ENCODE measurements around the gene PPARGC1A.

DNA sequence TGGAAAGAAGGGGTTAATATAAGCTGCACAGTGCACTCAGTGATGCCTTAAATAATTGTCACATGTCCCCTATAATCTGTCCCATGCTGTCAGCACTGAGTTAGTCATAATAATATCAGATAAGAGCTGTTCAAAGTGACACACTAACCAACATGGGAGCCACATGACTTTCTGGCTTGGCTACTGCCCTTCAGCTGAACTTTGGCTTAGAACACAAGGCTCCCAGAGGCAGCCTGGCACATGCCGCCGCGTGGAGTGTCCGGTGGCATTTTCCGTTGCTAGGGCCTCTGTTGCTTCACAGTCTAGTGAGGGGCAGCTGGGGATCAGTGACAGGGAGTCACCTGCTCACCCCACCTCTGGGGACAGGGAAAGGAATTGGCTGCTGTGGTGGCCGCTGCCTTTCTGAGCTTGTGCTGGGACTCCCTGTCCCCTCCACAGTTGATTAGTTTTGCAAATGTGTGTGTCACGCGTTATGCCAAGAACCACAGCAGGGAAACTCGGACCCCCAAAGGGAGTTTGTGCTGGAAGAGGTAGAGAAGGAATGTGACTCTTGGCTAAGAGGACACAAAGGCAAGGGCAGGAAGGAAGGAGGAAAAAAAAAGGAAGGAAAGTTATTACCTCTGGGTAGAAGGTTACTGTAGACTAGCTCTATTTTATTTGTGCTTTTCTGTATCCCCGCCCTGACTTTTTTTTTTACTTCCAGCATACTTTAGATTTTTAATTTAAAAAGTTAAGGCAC, 41.1 kb upstream of the PPARGC1A start:
- TF ChIP-seq CTCF (IDR thresholded peaks at IDR 0.05; ENCODE audit: low read depth, low read length, missing input control) = no peak
- TF ChIP-seq GABPA (IDR thresholded peaks at IDR 0.05 in 1 of 2, conservative IDR thresholded peaks at IDR 0.05 in 1 of 2) = peak in 1 of 2 donors; percentile 30
- TF ChIP-seq, protein P1, sequence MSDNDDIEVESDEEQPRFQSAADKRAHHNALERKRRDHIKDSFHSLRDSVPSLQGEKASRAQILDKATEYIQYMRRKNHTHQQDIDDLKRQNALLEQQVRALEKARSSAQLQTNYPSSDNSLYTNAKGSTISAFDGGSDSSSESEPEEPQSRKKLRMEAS (IDR thresholded peaks at IDR 0.05) = peak; percentile 99
- TF ChIP-seq JUND (IDR thresholded peaks at IDR 0.05) = peak; percentile 67 to 97
- TF ChIP-seq TAF1 (conservative IDR thresholded peaks at IDR 0.05) = no peak
- peak; percentile 67 to 68 for TF ChIP-seq RAD21 (IDR thresholded peaks at IDR 0.05)
- peak; percentile 87 for TF ChIP-seq REST (IDR thresholded peaks at IDR 0.05)
- TF ChIP-seq YY1 (IDR thresholded peaks at IDR 0.05) = peak; percentile 87
- peak; percentile 98 to 100 for TF ChIP-seq RXRA (IDR thresholded peaks at IDR 0.05)
- TF ChIP-seq FOXA1 (IDR thresholded peaks at IDR 0.05) = peak; percentile 66
- TF ChIP-seq HNF4G (IDR thresholded peaks at IDR 0.05) = peak; percentile 52
- peak; percentile 79 to 95 for TF ChIP-seq HNF4A (conservative IDR thresholded peaks at IDR 0.05)
- peak; percentile 75 for TF ChIP-seq ATF3 (IDR thresholded peaks at IDR 0.05)
- peak in 1 of 2 donors; percentile 79 for TF ChIP-seq EGR1 (IDR thresholded peaks at IDR 0.05; ENCODE audit: low read depth in 2 of 2)

Measured in liver (tissue), 3 donors.